Measurements from ENCODE around the gene POU3F2. TPM values are rescaled to one million over a fixed set of nuclear protein-coding genes. Genes with fewer than 3 reads are reported as not detected.

POU3F2 gene
- total and polyA plus RNA-seq, 12 donors, result 0.03 to 0.11 (median 0.06) TPM; not detected in 7

GRCh38 chr6:98812220-98812619, 22.2 kb upstream of the POU3F2 start:
- H3K4me1 ChIP-seq (replicated peaks in 1 of 2), result no peaks in the 10 kb centered on the region
- H3K9me3 ChIP-seq (replicated peaks in 1 of 3), result no peaks in the 10 kb centered on the region
- H3K4me3 ChIP-seq, result no peak overlapping the region
- H3K27ac ChIP-seq, result no peak overlapping the region
- no peak for TF ChIP-seq POLR2A (IDR thresholded peaks at IDR 0.05)
- no peak for TF ChIP-seq CTCF (IDR thresholded peaks at IDR 0.05)
- 76 to 83% (median 79%) methylated on average over 4 of the region's 4 CpGs for WGBS, 4 donors
- intact Hi-C loops (cut with DNase I), result no loop called here
- DNase-seq, result no peak
- no peaks in the 10 kb centered on the region for H3K27me3 ChIP-seq
- H3K36me3 ChIP-seq (replicated peaks in 1 of 2), result no peaks in the 10 kb centered on the region

- Histone ChIP-seq H3K27ac (no peak overlapping the region), H3K4me3 (no peak overlapping the region), H3K9me3 (replicated peaks in 1 of 3) (no peaks in the 10 kb centered on the region), H3K36me3 (replicated peaks in 1 of 2) (no peaks in the 10 kb centered on the region), H3K27me3 (peaks cover 13% of the 10 kb centered on the region), H3K4me1 (replicated peaks in 1 of 2) (no peaks in the 10 kb centered on the region)
- DNase-seq, result no peak
- intact Hi-C loops (cut with DNase I), result no loop called here
- TF ChIP-seq POLR2A (IDR thresholded peaks at IDR 0.05), result no peak
- no peak for TF ChIP-seq CTCF (IDR thresholded peaks at IDR 0.05)
Measured at GRCh38 chr6:98816799-98817198, 17.6 kb upstream of the POU3F2 start.

GRCh38 chr6:98821756-98822405, 12.5 kb upstream of the POU3F2 start:
- Histone ChIP-seq H3K4me3 (no peak overlapping the region), H3K27me3 (peaks cover 59% of the 10 kb centered on the region), H3K27ac (no peak overlapping the region), H3K4me1 (replicated peaks in 1 of 2) (no peaks in the 10 kb centered on the region), H3K36me3 (replicated peaks in 1 of 2) (no peaks in the 10 kb centered on the region), H3K9me3 (replicated peaks in 1 of 3) (no peaks in the 10 kb centered on the region)
- no peak for TF ChIP-seq POLR2A (IDR thresholded peaks at IDR 0.05)
- TF ChIP-seq CTCF (IDR thresholded peaks at IDR 0.05), result no peak
- intact Hi-C loops (cut with DNase I), result no loop called here
- no peak for DNase-seq
- 84 to 87% (median 85%) methylated on average over 2 of the region's 2 CpGs for WGBS, 4 donors

- intact Hi-C loops (cut with DNase I), result no loop called here
- Histone ChIP-seq H3K4me3 (no peak overlapping the region), H3K27me3 (peaks cover 72% of the 10 kb centered on the region), H3K36me3 (replicated peaks in 1 of 2) (no peaks in the 10 kb centered on the region), H3K9me3 (replicated peaks in 1 of 3) (no peaks in the 10 kb centered on the region), H3K27ac (no peak overlapping the region), H3K4me1 (replicated peaks in 1 of 2) (no peaks in the 10 kb centered on the region)
- TF ChIP-seq POLR2A (IDR thresholded peaks at IDR 0.05) (no peak), CTCF (IDR thresholded peaks at IDR 0.05) (no peak)
- DNase-seq, result no peak
- WGBS, 4 donors, result 10 to 15% (median 12%) methylated on average over 12 of the region's 12 CpGs
Measured at GRCh38 chr6:98823428-98824161, 10.8 kb upstream of the POU3F2 start.

All from adrenal gland (tissue), 12 donors.